Mesendoderm (in vitro differentiated cells): ENCODE results near the gene CDH15.

Source experiments
- DNase-seq: peaks from one replicate; pipeline ENCODE4 v3.0.0; 2013
- H2AK5ac ChIP-seq: 2 replicates; pipeline ENCODE4 v1.6.1; 2013; ENCODE audit warnings: low read length, inconsistent platforms
- H2BK120ac ChIP-seq: 2 replicates; pipeline ENCODE4 v1.6.1; 2013; ENCODE audit warnings: low read depth, mild to moderate bottlenecking, low read length, moderate library complexity, mixed read lengths
- H2BK15ac ChIP-seq: replicated peaks from 2 replicates; pipeline ENCODE4 v1.6.1; 2013; ENCODE audit warnings: low read depth, mild to moderate bottlenecking, moderate library complexity
- H2BK5ac ChIP-seq: 2 replicates; pipeline ENCODE4 v1.6.1; 2013; ENCODE audit warnings: low read length, inconsistent platforms
- H3K18ac ChIP-seq: 2 replicates; pipeline ENCODE4 v1.6.1; 2013; ENCODE audit warnings: mild to moderate bottlenecking, low read length, mixed read lengths
- H3K23ac ChIP-seq: one replicate; pipeline ENCODE4 v1.6.1; 2013; ENCODE audit warnings: low read length
- H3K27ac ChIP-seq: 2 replicates; pipeline ENCODE4 v1.5.1; 2013; ENCODE audit warnings: low read depth, mild to moderate bottlenecking, inconsistent platforms, low read length, moderate library complexity
- H3K27me3 ChIP-seq: 2 replicates; pipeline ENCODE4 v1.6.1; 2013; ENCODE audit warnings: low read length, control low read depth, mild to moderate bottlenecking, inconsistent platforms; ENCODE audit not compliant: insufficient read depth, poor library complexity
- H3K36me3 ChIP-seq: 2 replicates; pipeline ENCODE4 v1.6.1; 2013; ENCODE audit warnings: low read length, inconsistent platforms; ENCODE audit not compliant: control insufficient read depth, insufficient read depth
- H3K4ac ChIP-seq: one replicate; pipeline ENCODE4 v1.6.1; 2013; ENCODE audit warnings: low read depth, mild to moderate bottlenecking, low read length, moderate library complexity
- H3K4me1 ChIP-seq: 2 replicates; pipeline ENCODE4 v1.6.1; 2013; ENCODE audit warnings: low read depth, low read length, inconsistent platforms; ENCODE audit not compliant: control insufficient read depth
- H3K4me2 ChIP-seq: 2 replicates; pipeline ENCODE4 v1.6.1; 2013; ENCODE audit warnings: low read length
- H3K4me3 ChIP-seq: 2 replicates; pipeline ENCODE4 v1.5.1; 2013; ENCODE audit warnings: mild to moderate bottlenecking, low read length
- H3K56ac ChIP-seq: one replicate; pipeline ENCODE4 v1.6.1; 2013; ENCODE audit warnings: low read length
- H3K79me1 ChIP-seq: 2 replicates; pipeline ENCODE4 v1.6.1; 2013; ENCODE audit warnings: low read length, inconsistent platforms
- H3K79me2 ChIP-seq: 2 replicates; pipeline ENCODE4 v1.6.1; 2013; ENCODE audit warnings: mild to moderate bottlenecking, low read length; ENCODE audit not compliant: control insufficient read depth, insufficient read depth
- H3K9ac ChIP-seq: 2 replicates; pipeline ENCODE4 v1.6.1; 2013; ENCODE audit warnings: low read length, inconsistent platforms
- H4K5ac ChIP-seq: one replicate; pipeline ENCODE4 v1.6.1; 2013; ENCODE audit warnings: low read length
- H4K8ac ChIP-seq: one replicate; pipeline ENCODE4 v1.6.1; 2013; ENCODE audit warnings: low read depth, mild to moderate bottlenecking, control low read depth, low read length, moderate library complexity
- WGBS: extraction: QIAGEN DNeasy Blood & Tissue Kit; methylation state at CpG from one replicate; pipeline ENCODE4 v1.1.7; 2013; ENCODE audit warnings: low lambda C conversion rate, missing lambda C conversion rate; ENCODE audit not compliant: insufficient coverage; ENCODE audit errors: extremely low coverage; 5-methylcytosine and 5-hydroxymethylcytosine counted together

Gene CDH15

DNA sequence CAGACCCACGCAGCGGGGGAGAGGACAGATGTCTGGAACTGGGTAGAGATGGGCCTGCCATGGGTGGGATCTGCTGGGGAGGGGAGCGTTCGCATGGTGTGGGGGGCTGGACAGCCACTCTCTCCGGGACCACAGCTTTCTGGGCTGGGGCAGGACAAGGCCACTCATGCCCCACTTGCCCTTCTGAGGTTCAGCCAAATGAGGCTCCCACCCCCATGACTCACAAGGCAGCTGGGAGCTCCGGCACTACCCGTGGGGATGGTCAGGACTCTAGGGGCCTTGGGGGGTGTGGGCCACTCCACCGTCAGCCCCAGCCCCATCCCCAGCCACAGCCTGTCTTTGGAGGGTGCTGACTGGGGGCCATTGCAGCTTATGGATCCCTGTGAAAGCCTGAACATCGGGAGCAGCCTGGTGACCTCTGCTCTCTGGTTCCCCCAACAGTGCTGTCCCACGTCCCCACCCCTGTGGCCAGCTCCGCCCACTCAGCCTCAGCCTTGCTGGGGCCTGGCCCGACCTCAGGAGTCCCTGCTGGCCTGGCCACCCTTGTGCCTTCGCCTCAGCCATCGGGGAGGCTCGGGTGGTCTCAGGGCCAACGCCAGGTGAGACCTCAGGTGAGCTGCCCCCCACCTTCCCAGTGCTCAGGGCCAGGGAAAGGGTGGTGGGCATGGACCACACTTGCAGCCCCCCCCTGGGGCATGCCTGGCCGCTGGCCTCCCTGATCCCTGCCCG is 4.7 kb upstream of the CDH15 start:
- WGBS = no CpG with 5 or more reads among the region's 18 CpGs
- no peak overlapping the region for H3K4me2 ChIP-seq
- H3K4me1 ChIP-seq = peaks cover 2% of the 10 kb centered on the region
- H2BK15ac ChIP-seq = no peak overlapping the region
- no peaks in the 10 kb centered on the region for H3K36me3 ChIP-seq
- no peak overlapping the region for H3K18ac ChIP-seq
- no peaks in the 10 kb centered on the region for H3K79me2 ChIP-seq
- no peak overlapping the region for H2BK5ac ChIP-seq
- no peak overlapping the region for H4K5ac ChIP-seq
- no peak overlapping the region for H2BK120ac ChIP-seq
- H3K56ac ChIP-seq = peak overlapping the region; percentile 76
- peak overlapping the region; percentile 32 for H3K23ac ChIP-seq
- H2AK5ac ChIP-seq = no peak overlapping the region
- no peak overlapping the region for H3K27ac ChIP-seq
- H3K79me1 ChIP-seq = no peaks in the 10 kb centered on the region
- no peak overlapping the region for H3K4me3 ChIP-seq
- H4K8ac ChIP-seq = no peak overlapping the region
- no peak for DNase-seq
- H3K27me3 ChIP-seq = no peaks in the 10 kb centered on the region
- peak overlapping the region; percentile 52 for H3K9ac ChIP-seq
- no peak overlapping the region for H3K4ac ChIP-seq

DNA sequence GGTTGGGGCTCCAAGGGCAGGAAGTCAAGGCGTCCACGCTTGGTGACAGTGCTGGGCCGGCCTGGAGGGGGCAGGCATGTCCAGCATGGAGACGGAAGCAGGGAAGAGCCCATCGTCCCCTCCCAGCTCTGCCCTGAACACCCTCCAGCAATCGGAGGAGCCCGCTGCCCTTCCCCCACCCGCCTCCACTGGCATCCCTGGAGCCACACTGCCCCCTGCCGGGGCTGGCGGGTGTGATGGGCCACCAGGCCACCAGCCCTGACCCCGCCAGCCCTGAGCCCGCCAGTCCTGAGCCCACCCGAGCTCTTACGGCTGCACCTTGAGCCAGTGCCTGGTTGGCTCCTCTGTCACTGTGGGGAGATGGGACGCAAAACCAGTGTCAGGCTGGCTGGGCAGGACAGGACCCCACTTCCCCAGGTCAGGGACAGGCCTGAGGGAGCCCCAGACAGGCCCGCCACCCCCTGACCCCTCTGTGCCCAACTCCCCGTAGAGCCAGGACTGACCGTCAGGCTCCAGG is 4.1 kb upstream of the CDH15 start:
- Histone ChIP-seq H3K27ac (no peak overlapping the region), H3K18ac (no peak overlapping the region), H4K5ac (no peak overlapping the region), H4K8ac (no peak overlapping the region), H2BK120ac (no peak overlapping the region), H3K4me1 (peaks cover 2% of the 10 kb centered on the region), H2BK5ac (no peak overlapping the region), H3K23ac (peak overlapping the region; percentile 32), H2AK5ac (no peak overlapping the region), H2BK15ac (no peak overlapping the region), H3K4me3 (no peak overlapping the region), H3K4ac (no peak overlapping the region), H3K27me3 (no peaks in the 10 kb centered on the region), H3K79me2 (no peaks in the 10 kb centered on the region), H3K4me2 (no peak overlapping the region), H3K79me1 (no peaks in the 10 kb centered on the region), H3K56ac (peak overlapping the region; percentile 76), H3K9ac (peak overlapping the region; percentile 52), H3K36me3 (no peaks in the 10 kb centered on the region)
- WGBS = no CpG with 5 or more reads among the region's 18 CpGs
- DNase-seq = peak; percentile 95

DNA sequence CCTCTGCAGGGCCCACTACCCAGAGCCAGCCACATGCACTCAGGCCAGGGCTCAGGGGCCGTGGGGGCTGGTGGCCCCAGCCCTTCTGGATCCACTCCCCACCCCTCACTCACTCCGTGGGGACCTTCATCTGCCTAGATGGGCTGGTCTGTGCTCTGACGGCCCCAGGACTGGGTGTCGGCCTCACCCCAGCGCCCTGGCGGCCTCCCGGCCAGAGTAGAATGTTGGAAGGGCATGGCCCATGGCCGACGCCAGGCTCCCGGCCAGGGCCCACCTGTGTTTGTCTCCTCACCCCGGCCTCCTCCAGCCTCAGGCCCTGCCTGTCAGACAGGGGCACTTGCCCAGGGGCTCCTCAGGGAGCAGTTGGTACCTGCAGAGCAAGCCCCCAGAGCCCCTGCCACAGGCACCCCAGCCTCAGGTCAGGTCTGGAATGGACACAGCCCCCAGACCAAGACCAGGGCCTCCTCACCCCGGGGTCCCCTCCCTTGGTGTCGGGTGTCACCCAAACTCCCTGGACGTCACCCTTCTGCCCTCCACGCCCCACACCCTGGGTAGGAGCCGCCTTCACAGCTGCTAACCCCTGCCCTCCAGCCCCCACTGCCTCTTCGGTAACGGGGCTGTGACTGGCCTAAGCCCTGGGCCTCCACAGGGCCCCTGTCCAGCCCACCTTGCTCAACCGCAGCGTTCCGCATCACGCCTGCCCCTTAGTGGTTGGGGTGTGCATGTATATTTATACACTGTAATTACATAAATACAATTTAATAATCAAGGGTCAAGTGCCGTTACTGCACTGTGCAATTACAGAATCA is 3.0 kb upstream of the CDH15 start:
- no peak overlapping the region for H3K23ac ChIP-seq
- WGBS = no CpG with 5 or more reads among the region's 23 CpGs
- no peak overlapping the region for H2AK5ac ChIP-seq
- H3K4me1 ChIP-seq = peaks cover 2% of the 10 kb centered on the region
- no peaks in the 10 kb centered on the region for H3K36me3 ChIP-seq
- no peak overlapping the region for H2BK5ac ChIP-seq
- H3K79me2 ChIP-seq = no peaks in the 10 kb centered on the region
- H3K4me3 ChIP-seq = no peak overlapping the region
- H3K56ac ChIP-seq = no peak overlapping the region
- no peak overlapping the region for H3K4ac ChIP-seq
- no peak for DNase-seq
- no peak overlapping the region for H3K18ac ChIP-seq
- no peaks in the 10 kb centered on the region for H3K27me3 ChIP-seq
- no peak overlapping the region for H4K5ac ChIP-seq
- H2BK120ac ChIP-seq = no peak overlapping the region
- H3K9ac ChIP-seq = no peak overlapping the region
- no peaks in the 10 kb centered on the region for H3K79me1 ChIP-seq
- no peak overlapping the region for H2BK15ac ChIP-seq
- H3K27ac ChIP-seq = no peak overlapping the region
- H4K8ac ChIP-seq = no peak overlapping the region
- H3K4me2 ChIP-seq = no peak overlapping the region

DNA sequence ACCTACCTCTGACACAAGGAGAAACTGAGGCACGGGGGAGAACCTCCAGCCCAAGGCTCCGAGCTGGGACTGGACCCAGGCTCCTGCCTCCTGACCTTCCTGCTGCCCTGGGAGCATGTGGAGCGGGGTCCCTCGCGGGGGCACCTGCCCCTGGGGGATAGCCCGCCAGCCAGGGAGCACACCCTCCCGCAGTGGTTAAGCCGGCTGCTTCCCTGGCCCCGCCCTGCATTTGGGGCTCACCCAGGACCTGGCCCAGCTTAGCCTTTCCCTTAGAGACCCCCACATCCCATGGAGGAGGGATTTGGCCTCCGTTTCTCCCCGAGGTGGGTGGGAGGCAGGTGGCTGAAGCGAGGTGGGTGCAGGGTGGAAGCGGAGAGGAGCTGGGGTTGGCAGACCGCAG is 1.8 kb upstream of the CDH15 start:
- Histone ChIP-seq H4K5ac (no peak overlapping the region), H3K36me3 (no peaks in the 10 kb centered on the region), H3K18ac (no peak overlapping the region), H3K27me3 (no peaks in the 10 kb centered on the region), H3K79me1 (no peaks in the 10 kb centered on the region), H3K4me2 (no peak overlapping the region), H2BK15ac (no peak overlapping the region), H2BK120ac (no peak overlapping the region), H3K4me3 (no peak overlapping the region), H3K79me2 (no peaks in the 10 kb centered on the region), H3K23ac (no peak overlapping the region), H2BK5ac (no peak overlapping the region), H4K8ac (no peak overlapping the region), H3K9ac (no peak overlapping the region), H3K56ac (no peak overlapping the region), H3K4me1 (peaks cover 2% of the 10 kb centered on the region), H3K27ac (no peak overlapping the region), H2AK5ac (no peak overlapping the region), H3K4ac (no peak overlapping the region)
- DNase-seq = no peak
- WGBS = no CpG with 5 or more reads among the region's 14 CpGs

DNA sequence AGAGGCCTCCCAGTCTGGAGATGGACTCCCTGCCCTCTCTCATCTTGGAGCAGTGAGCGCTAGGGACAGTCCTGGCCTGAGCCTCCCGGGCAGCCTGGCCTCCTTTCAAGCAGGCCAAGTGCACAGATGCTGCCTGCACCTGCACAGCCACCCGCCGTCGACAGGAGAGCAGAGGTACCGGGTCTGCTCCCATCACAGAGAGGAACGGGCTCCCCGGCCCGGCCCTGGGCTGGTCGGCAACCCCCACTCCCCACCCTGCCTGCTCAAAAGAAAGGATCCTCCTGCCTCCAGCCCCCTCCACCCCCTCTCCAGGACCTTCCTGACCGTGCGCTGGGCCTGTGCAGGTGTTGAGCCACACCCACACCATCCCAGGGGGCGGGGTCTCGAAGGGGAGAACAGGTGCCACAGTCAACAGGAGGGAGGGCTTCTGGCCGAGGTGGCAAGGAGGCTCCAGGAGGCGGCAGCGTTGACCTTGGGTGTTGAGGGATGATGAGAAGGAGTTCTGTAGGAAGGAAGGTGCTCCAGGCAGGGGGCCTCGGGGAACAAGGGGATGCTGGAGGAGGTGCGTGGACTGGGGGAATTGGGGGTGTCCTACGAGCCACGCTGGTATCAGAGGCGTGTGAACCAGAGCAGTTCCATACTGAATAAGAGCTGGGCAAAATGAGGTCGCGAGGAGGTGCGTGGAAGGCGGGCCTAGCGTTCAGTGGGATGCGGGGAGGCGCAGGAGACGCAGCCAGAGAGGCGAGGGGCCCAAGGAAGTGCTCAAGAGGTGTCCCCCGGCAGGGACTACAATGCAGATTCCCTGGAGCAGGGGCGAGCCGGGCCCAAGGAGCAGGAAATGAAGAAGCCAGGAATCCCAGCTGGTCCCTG is 967 bp upstream of the CDH15 start:
- Histone ChIP-seq H3K9ac (no peak overlapping the region), H4K5ac (no peak overlapping the region), H3K4me3 (no peak overlapping the region), H3K36me3 (no peaks in the 10 kb centered on the region), H3K79me1 (no peaks in the 10 kb centered on the region), H2BK15ac (no peak overlapping the region), H2BK120ac (no peak overlapping the region), H3K27me3 (no peaks in the 10 kb centered on the region), H4K8ac (no peak overlapping the region), H3K79me2 (no peaks in the 10 kb centered on the region), H3K18ac (no peak overlapping the region), H3K56ac (peak overlapping the region; percentile 15), H3K4me2 (peak overlapping the region; percentile 44), H2AK5ac (no peak overlapping the region), H2BK5ac (no peak overlapping the region), H3K4me1 (peaks cover 2% of the 10 kb centered on the region), H3K4ac (no peak overlapping the region), H3K27ac (no peak overlapping the region), H3K23ac (no peak overlapping the region)
- DNase-seq = peak; percentile 60
- WGBS = no CpG with 5 or more reads among the region's 34 CpGs
